Suppressor macrophage treated with lipopolysaccharide for 1 hour (primary cell): ENCODE measurements around the gene CDYL2.
"Not testable (repeated sequence)": the region's sequence is repeated elsewhere in the genome, so short reads cannot be mapped to it uniquely, and the experiment has no call there.

Source experiments
- DNase-seq, 3 donors: peaks; one replicate each; pipeline ENCODE4 v3.0.0-alpha.2; 2020 to 2022

CDYL2 gene

GRCh38 chr16:80743273-80743672, 61.1 kb downstream of the CDYL2 start:
- peak in 2 of 3 donors; percentile 8 to 28 for DNase-seq

DNA sequence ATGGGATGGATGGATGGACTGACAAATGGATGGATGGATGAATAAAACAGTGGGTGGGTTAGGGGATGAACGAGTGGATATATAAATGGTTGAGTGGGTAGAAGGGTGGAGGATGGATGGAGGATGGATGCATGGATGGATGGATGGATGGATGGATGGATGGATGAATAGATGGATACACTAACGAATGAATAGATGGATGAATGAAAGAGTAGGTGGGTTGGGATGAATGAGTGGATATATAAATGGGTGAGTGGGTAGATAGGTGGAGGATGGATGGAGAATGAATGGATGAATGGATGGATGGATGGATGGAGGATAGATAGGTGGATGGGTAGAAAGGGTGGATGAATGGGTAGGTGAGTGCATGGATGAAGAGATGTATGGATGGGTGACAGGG, 62.1 kb downstream of the CDYL2 start:
- DNase-seq = no peak

DNA sequence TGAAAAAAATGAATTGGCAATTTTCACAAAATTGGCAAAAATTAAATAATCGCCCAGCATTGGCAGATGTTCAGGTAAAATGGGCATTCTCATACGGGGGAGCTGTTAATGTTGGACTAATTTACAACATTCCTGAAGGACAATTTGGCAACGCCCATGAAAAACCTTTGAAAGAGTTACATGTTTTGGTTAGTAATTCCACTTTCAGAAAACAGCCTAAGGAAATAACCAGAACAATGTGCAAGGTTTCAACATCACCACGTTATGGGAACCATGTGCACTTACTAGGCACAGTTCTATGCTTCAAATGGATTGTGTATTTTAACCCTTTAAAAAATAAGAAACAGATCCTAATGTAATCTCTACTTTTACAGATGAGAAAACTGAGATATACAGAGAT, 62.7 kb downstream of the CDYL2 start:
- DNase-seq = no peak

- DNase-seq = no peak
These were observed 64.9 kb downstream of the CDYL2 start for GRCh38 chr16:80739523-80739922.

DNA sequence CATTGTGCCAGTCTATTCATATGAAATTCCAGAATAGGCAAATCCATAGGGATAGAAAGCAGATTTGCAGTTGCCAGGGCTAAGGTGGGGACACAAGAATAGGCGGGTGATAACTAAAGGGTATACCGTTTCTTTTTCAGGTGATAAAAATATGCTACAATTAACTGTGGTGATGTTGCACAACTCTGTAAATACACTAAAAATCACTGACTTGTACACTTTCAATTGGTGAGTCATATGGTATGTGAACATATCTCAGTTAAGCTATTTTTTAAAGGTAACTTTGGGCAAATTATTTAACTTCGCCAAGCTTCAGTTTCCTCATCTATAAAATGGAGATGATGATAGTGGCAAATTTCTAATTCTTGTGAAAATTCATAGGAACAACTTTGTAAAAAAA, 65.9 kb downstream of the CDYL2 start:
- no peak for DNase-seq

- DNase-seq = no peak
These were observed 68.6 kb downstream of the CDYL2 start for GRCh38 chr16:80735846-80736245.

GRCh38 chr16:80733407-80733806, 71.0 kb downstream of the CDYL2 start:
- no peak for DNase-seq

- DNase-seq = no peak
These were observed 72.5 kb downstream of the CDYL2 start for GRCh38 chr16:80731915-80732314.

DNA sequence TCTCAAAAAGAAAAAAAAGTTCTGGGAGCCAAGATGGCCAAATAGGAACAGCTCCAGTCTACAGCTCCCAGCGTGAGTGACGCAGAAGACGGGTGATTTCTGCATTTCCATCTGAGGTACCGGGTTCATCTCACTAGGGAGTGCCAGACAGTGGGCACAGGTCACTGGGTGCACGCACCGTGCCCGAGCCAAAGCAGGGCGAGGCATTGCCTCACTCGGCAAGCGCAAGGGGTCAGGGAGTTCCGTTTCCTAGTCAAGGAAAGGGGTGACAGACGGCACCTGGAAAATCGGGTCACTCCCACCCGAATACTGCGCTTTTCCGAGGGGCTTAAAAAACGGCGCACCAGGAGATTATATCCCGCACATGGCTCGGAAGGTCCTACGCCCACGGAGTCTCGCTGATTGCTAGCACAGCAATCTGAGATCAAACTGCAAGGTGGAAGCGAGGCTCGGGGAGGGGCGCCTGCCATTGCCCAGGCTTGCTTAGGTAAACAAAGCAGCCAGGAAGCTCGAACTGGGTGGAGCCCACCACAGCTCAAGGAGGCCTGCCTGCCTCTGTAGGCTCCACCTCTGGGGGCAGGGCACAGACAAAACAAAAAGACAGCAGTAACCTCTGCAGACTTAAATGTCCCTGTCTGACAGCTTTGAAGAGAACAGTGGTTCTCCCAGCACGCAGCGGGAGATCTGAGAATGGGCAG, 77.2 kb downstream of the CDYL2 start:
- DNase-seq = not testable (repeated sequence)

GRCh38 chr16:80725566-80726162, 78.7 kb downstream of the CDYL2 start:
- DNase-seq = no peak

DNA sequence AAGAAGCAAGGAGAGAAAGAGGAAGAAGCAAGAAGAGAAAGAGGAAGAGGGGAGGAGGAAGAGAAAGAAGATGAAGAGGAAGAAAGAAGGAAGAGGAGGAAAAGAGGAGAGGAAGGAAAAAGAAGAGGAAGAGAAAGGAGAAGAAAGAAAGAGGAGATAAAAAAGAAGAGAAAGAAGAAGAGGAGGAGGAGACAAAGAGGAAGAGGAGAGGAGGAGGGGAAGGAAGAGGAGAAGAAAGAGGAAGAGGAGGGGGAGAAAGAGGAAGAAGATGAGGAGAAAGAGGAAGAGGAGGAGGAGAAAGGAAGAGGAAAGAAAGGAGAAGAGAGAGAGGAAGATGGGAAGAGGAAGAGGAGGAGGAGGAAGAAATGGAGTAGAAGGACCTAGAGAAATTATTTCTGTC, 80.4 kb downstream of the CDYL2 start:
- DNase-seq = no peak

- DNase-seq = no peak
These were observed 81.3 kb downstream of the CDYL2 start for GRCh38 chr16:80723091-80723490.

DNA sequence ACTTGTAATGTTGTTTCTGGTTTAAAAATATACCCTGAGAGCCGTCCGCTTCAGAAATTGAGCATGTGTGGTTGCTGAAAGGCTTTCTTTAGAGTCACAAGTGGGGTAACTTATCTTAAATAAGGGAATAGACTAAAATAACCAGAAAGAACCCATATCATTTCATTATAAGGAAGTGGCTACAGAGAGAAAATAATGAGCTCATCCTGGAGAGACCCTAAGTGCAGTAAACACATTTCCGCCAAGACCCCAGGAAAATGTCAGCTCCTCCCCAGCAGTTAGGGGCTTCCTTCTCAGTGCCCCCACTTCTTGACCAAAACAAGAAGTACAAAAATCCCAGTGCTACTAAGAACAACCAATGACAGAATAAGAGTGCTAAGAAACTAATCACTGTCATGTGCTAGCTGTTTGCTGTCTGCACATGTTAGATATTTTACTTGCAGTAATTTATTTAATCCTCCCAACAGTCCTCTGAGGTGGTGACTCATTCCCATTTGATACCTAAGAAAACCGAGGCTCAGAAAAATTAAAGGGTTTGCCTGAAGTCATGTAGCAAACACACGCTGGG, 83.5 kb downstream of the CDYL2 start:
- DNase-seq = peak; percentile 39 to 51 (median 51)

DNA sequence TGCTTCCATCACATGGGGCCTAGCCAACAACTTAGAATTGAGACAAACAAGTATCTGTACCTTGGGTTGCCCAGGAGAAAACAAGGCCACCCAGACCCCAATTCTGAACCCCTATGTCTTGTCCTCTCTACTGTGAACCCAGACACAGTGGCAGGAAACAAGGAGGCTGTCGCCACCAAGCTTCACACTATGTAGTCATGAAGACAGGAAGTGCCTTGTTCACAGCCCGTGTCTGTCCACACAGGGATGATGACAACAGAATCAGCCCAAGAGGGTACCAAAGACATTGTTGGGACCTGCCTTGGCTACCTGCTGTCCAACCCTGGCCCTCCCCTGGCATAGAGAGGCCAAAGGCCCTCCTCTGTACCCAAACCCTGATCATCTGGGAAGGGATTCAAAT, 84.8 kb downstream of the CDYL2 start:
- DNase-seq = no peak

GRCh38 chr16:80718480-80719220, 85.7 kb downstream of the CDYL2 start:
- DNase-seq = no peak

- no peak for DNase-seq
These were observed 86.8 kb downstream of the CDYL2 start for GRCh38 chr16:80717611-80718010.

DNA sequence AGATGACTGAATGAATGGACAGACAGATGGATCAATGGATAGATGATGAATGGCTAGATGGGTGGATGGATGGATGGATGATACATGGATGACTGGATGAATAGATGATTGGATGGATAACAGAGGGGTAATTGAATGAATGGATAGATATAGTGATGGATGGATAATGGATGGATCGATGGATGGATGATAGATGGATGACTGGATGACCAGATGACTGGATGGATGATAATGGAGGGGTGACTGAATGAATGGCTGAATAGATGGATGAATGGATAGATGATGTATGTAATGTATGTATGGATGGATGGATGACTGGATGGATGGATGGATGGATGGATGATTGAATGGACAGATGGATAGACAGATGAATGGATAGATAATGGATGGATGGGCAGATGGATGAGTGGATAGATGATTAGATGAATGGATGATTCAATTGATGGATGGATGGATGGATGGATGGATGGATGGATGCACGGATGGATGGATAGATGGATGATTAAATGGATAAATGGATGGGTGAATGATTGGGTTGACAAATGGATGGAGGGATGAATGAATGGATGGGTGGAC, 87.7 kb downstream of the CDYL2 start:
- no peak for DNase-seq

DNA sequence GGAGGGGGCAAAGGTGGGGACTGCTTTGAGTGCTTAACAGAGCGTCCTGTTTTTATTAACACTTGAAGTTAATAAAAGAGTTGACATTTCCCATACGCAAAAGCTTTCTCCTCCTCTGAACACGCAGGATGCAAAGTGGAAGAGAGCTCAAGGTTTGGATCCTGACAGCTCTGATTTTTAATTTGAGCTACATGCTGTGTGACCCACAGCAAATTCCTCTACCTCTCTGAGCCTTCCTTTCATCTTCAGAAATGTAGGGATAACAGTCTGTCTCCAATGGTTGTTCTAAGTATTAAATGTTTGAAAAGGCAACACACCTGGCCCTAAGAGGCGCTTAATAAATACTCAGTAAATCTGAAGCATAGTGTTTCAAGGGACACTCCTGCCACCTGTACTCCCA, 93.0 kb downstream of the CDYL2 start:
- no peak for DNase-seq

DNA sequence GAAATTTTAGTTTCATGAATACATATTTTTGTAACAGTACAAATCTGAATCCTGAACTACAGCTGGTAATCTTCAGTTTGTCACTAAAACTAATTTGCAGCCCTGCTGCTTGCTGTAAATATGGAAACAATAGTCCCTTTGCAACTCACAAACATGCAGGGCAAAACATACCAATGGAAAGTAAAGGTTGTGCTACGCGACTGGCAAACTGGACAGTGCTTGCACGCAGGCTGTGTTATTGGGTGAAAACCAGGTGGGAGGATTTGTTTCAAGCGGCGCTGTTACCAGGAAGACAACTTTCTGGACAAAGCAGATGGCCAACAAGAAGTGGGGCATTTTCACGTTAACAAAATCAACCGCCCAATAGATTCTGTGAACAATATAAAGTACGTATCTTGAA, 93.5 kb downstream of the CDYL2 start:
- DNase-seq = no peak

DNA sequence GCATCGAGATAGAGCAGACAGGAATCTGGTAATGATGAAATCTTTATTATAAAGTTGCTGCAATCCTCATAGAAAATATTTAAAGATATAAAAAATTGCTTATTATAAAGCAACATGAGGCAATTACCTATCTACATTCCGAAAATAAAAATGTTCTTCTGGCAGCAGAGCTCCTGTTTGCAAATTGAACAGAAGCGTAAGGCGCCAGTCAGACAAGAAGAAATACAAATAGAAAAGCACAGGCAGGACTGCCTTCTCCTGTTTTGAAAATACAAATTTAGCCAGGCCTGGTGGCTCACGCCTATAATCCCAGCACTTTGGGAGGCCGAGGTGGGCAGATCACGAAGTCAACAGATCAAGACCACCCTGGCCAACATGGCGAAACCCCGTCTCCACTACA, 95.6 kb downstream of the CDYL2 start:
- no peak for DNase-seq

DNA sequence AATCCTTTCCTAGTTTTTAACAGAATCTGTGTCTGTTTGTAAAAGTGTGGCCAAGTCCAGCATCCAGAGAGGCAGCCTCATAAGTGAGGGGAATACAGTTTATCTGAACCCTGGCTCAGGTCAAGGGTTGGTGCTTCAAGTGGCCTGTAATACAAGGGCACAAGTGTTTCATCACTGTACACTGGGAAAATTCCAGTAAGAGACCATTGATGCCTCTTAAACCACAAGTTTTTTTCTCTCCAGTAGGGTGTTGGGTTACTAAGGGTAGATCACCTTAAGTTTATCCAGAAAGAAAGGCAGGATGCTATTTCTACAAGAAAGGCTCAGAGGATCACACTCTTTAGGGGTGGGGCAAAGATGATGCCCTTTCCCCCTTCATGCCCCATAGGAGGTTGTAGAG, 96.7 kb downstream of the CDYL2 start:
- no peak for DNase-seq

DNA sequence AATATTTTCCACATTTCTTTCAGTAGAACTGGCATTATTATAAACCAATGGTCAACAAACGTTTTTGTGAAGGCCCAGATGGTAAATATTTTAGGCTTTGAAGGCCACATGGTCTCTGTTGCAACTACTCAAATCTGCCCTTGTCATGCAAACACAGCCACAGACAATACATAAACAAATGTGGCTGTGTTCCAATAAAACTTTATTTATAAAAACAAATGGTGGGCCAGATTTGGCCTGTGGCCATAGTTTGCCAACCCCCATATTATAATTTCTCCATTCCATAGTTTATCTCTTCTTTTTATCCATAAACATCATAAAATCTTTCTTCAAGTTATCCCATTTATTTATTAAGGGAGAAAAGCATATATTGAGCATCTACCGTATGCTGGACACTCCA, 98.8 kb downstream of the CDYL2 start:
- no peak for DNase-seq

GRCh38 chr16:80704751-80705505, 99.5 kb downstream of the CDYL2 start:
- no peak for DNase-seq
